OCI-LY1 (cell line): Measurements from ENCODE around the gene IPCEF1.

Experiments used
- EZH2 ChIP-seq: fragments of 200-600 bp; sonication (generic), shearing (Covaris generic); IDR thresholded peaks from 2 replicates; pipeline ENCODE4 v1.8.0; 2017; ENCODE audit warnings: borderline replicate concordance, mixed run types, mild to moderate bottlenecking, antibody characterized with exemption, low read length, moderate library complexity, mixed read lengths
- TF ChIP-seq, protein P1 (sequence below): fragments of 200-600 bp; sonication (generic), shearing (Covaris generic); IDR thresholded peaks from 2 replicates; pipeline ENCODE4 v1.5.1; 2017; ENCODE audit warnings: mild to moderate bottlenecking, antibody characterized with exemption, low read length, moderate library complexity, mixed read lengths

DNA sequence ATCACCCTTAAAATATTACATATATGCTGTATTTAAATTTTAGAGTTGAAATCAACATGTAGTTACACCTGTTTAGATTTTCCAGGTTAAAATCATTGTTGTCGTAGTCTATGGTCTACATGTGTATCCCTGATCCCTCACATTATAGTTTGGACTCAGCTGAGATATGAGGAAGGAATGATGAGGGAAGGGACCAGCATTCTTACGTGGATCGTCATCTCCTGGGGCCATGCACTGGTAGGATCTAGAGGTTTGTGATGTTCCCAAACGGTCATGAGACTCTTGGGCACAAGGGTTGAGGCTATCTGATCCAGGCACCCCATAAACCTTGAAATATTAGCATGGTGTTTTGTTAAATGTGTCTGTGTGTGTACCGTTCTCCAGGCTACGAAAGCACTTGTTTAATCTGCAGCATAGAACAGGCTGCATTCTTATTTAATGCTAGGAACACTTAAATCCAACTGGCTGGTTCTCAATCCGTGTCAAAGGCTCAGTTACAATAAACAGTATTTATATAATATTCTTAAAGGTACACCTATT, 55.4 kb downstream of the IPCEF1 start:
- TF ChIP-seq, protein P1, sequence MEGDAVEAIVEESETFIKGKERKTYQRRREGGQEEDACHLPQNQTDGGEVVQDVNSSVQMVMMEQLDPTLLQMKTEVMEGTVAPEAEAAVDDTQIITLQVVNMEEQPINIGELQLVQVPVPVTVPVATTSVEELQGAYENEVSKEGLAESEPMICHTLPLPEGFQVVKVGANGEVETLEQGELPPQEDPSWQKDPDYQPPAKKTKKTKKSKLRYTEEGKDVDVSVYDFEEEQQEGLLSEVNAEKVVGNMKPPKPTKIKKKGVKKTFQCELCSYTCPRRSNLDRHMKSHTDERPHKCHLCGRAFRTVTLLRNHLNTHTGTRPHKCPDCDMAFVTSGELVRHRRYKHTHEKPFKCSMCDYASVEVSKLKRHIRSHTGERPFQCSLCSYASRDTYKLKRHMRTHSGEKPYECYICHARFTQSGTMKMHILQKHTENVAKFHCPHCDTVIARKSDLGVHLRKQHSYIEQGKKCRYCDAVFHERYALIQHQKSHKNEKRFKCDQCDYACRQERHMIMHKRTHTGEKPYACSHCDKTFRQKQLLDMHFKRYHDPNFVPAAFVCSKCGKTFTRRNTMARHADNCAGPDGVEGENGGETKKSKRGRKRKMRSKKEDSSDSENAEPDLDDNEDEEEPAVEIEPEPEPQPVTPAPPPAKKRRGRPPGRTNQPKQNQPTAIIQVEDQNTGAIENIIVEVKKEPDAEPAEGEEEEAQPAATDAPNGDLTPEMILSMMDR: no peak
- no peak for TF ChIP-seq EZH2
